Endothelial cell of umbilical vein (primary cell): ENCODE measurements around the gene STRBP. TPM values are rescaled to one million over a fixed set of nuclear protein-coding genes. Genes with fewer than 3 reads are reported as not detected.

Experiments
- BruUV-seq: library from RNA; stranded (reverse); fragments of 400-500 nt; replicated peaks from 2 replicates; lab custom pipeline; 2021; lab: Mats Ljungman, UMichigan
- CTCF ChIA-PET: fragments of 300-600, 350-600 bp; sonication (Branson Sonifier 250); formaldehyde crosslinking; loops from one replicate; lab custom pipeline; 2021; ENCODE audit warnings: antibody characterized with exemption, inconsistent platforms; lab: Charles Lee
- POLR2A ChIA-PET: fragments of 300-600, 350-600 bp; sonication (Branson Sonifier 250); formaldehyde crosslinking; loops from one replicate; lab custom pipeline; 2021; ENCODE audit warnings: antibody characterized with exemption, inconsistent platforms; lab: Charles Lee
- DNase-seq: peaks from one replicate; pipeline ENCODE4 v3.0.0-alpha.2; 2011; ENCODE audit warnings: low read depth, low spot score
- FAIRE-seq: peaks from 2 replicates; lab custom pipeline; 2011; peaks lifted over from hg19 to GRCh38; lab: Jason Lieb, UNC
- H2AFZ ChIP-seq: 2 replicates; pipeline ENCODE4 v1.6.0; 2012; ENCODE audit warnings: low read depth, low read length, control low read depth, inconsistent platforms
- H3K27ac ChIP-seq: 2 replicates; pipeline ENCODE4 v1.5.1; 2011; ENCODE audit warnings: low read depth, mild to moderate bottlenecking, control low read depth, low read length, moderate library complexity; ENCODE audit not compliant: insufficient read depth
- H3K27me3 ChIP-seq, 2 experiments: 2 replicates each; pipeline versions ENCODE4 v1.6.0 to v1.6.1; 2011; ENCODE audit warnings: low read length in 2 of 2, mixed read lengths in 1 of 2; ENCODE audit not compliant: control insufficient read depth in 2 of 2, insufficient read depth in 2 of 2
- H3K36me3 ChIP-seq, 2 experiments: 2 replicates in 1 of 2; 3 replicates in 1 of 2; pipeline ENCODE4 v1.5.1; 2011; ENCODE audit warnings: low read length in 2 of 2, mild to moderate bottlenecking in 1 of 2, moderate library complexity in 1 of 2; ENCODE audit not compliant: control insufficient read depth in 2 of 2, insufficient read depth in 2 of 2; ENCODE audit errors: extremely low read depth in 1 of 2
- H3K4me1 ChIP-seq: 3 replicates; pipeline ENCODE4 v1.5.1; 2011; ENCODE audit warnings: mild to moderate bottlenecking, low read length; ENCODE audit not compliant: control insufficient read depth, insufficient read depth; ENCODE audit errors: extremely low read depth
- H3K4me2 ChIP-seq: 2 replicates; pipeline ENCODE4 v1.6.1; 2011; ENCODE audit warnings: low read length, control low read depth, mixed read lengths; ENCODE audit not compliant: insufficient read depth
- H3K4me3 ChIP-seq, 3 experiments: fragments of 200-600 bp in 1 of 3; sonication (generic), shearing (Covaris generic) in 1 of 3; replicated peaks in 1 of 3; 2 replicates each; pipeline ENCODE4 v1.5.1; 2011 to 2016; ENCODE audit warnings: control low read depth in 3 of 3, low read length in 3 of 3, mild to moderate bottlenecking in 2 of 3, inconsistent platforms in 1 of 3, low read depth in 1 of 3, moderate library complexity in 1 of 3; ENCODE audit not compliant: insufficient read depth in 1 of 3
- H3K79me2 ChIP-seq: 2 replicates; pipeline ENCODE4 v1.6.0; 2012; ENCODE audit warnings: low read length, inconsistent platforms; ENCODE audit not compliant: control insufficient read depth, insufficient read depth
- H3K9ac ChIP-seq: replicated peaks from 2 replicates; pipeline ENCODE3; 2011; ENCODE audit warnings: low read length, control low read depth; ENCODE audit not compliant: insufficient read depth; ENCODE audit errors: extremely low read depth
- H3K9me1 ChIP-seq: replicated peaks from 3 replicates; pipeline ENCODE4 v1.6.0; 2011; ENCODE audit warnings: mild to moderate bottlenecking, low read length; ENCODE audit not compliant: control insufficient read depth, insufficient read depth; ENCODE audit errors: extremely low read depth
- H3K9me3 ChIP-seq: replicated peaks from 2 replicates; pipeline ENCODE4 v1.5.1; 2012; ENCODE audit warnings: low read length, inconsistent platforms; ENCODE audit not compliant: control insufficient read depth, insufficient read depth
- H4K20me1 ChIP-seq: replicated peaks from 2 replicates; pipeline ENCODE3; 2011; ENCODE audit warnings: mild to moderate bottlenecking, low read length; ENCODE audit not compliant: control insufficient read depth, insufficient read depth; ENCODE audit errors: extremely low read depth
- EZH2 ChIP-seq: IDR thresholded peaks from 2 replicates; pipeline ENCODE4 v1.6.1; 2012; ENCODE audit warnings: borderline replicate concordance, low read depth, mild to moderate bottlenecking, moderate library complexity, low read length, inconsistent platforms; ENCODE audit not compliant: severe bottlenecking
- FOS ChIP-seq: IDR thresholded peaks from 2 replicates; pipeline ENCODE4 v1.6.1; 2011; ENCODE audit warnings: mild to moderate bottlenecking, low read length, moderate library complexity, borderline replicate concordance; ENCODE audit not compliant: insufficient read depth
- GATA2 ChIP-seq: IDR thresholded peaks from 2 replicates; pipeline ENCODE4 v1.7.0; 2011; ENCODE audit warnings: low read depth, mild to moderate bottlenecking, moderate library complexity, mixed read lengths, low read length; ENCODE audit not compliant: insufficient read length, insufficient read depth
- JUN ChIP-seq: IDR thresholded peaks from 2 replicates; pipeline ENCODE4 v1.6.1; 2011; ENCODE audit warnings: borderline replicate concordance, low read depth; ENCODE audit not compliant: insufficient read length, insufficient read depth
- POLR2A ChIP-seq: IDR thresholded peaks from 2 replicates; pipeline ENCODE4 v1.6.1; 2012; ENCODE audit warnings: low read depth, mild to moderate bottlenecking, control low read depth, low read length
- POLR2AphosphoS5 ChIP-seq: IDR thresholded peaks from 2 replicates; pipeline ENCODE4 v1.6.1; 2012; ENCODE audit warnings: low read depth, mild to moderate bottlenecking, control low read depth, low read length, moderate library complexity; ENCODE audit not compliant: insufficient read depth
- dilution Hi-C: fragments of 300-500 bp; cut with MboI; formaldehyde crosslinking; loops from one replicate; pipeline ENCODE4 v1.15.0; 2019; ENCODE audit warnings: low sequenced_read_pairs; ENCODE audit not compliant: extremely low pct_ligation_motif_present
- intact Hi-C: fragments of 100-400 bp; cut with micrococcal nuclease; formaldehyde crosslinking; loops from one replicate; pipeline ENCODE4 v1.10.0; 2022
- polyA plus RNA-seq, 4 experiments: library from polyadenylated mRNA; depleted of rRNA in 3 of 4; stranded (reverse) in 3 of 4; unstranded in 1 of 4; fragments of >200 nt; gene quantifications; 2 replicates each; pipeline versions ENCODE4 v1.2.1 to v1.2.3, GENCODE V29; 2011 to 2012; ENCODE audit warnings: missing spikeins in 1 of 4
- total RNA-seq: library from RNA; stranded (reverse); gene quantifications from 2 replicates; pipeline ENCODE4 v1.2.3, GENCODE V29; 2021
- TF ChIP-seq, protein P1 (sequence below), 2 donors: IDR thresholded peaks; 1 replicate in 1 of 2; 2 replicates in 1 of 2; pipeline ENCODE4 v1.5.1; 2011; ENCODE audit warnings: low read length in 2 of 2, mild to moderate bottlenecking in 2 of 2, moderate library complexity in 2 of 2, control low read depth in 1 of 2, inconsistent platforms in 1 of 2, low read depth in 1 of 2; ENCODE audit not compliant: insufficient read depth in 1 of 2; ENCODE audit errors: extremely low read depth in 1 of 2

Gene STRBP
- total and polyA plus RNA-seq, 2 donors (not counting 3 experiments of a cell fraction or from before 2014, with no cell fraction given): 7.7 to 15.4 TPM

GRCh38 chr9:123194023-123194422, 74.4 kb downstream of the STRBP start:
- no peak overlapping the region for H3K4me3 ChIP-seq
- no peak for DNase-seq
- intact Hi-C loops (no loop called here), dilution Hi-C loops (no loop called here)
- H3K4me1 ChIP-seq: no peaks in the 10 kb centered on the region
- H3K4me2 ChIP-seq: no peak overlapping the region
- TF ChIP-seq POLR2A (no peak), GATA2 (no peak), FOS (no peak), POLR2AphosphoS5 (no peak), JUN (no peak), EZH2 (no peak)
- TF ChIP-seq, protein P1, sequence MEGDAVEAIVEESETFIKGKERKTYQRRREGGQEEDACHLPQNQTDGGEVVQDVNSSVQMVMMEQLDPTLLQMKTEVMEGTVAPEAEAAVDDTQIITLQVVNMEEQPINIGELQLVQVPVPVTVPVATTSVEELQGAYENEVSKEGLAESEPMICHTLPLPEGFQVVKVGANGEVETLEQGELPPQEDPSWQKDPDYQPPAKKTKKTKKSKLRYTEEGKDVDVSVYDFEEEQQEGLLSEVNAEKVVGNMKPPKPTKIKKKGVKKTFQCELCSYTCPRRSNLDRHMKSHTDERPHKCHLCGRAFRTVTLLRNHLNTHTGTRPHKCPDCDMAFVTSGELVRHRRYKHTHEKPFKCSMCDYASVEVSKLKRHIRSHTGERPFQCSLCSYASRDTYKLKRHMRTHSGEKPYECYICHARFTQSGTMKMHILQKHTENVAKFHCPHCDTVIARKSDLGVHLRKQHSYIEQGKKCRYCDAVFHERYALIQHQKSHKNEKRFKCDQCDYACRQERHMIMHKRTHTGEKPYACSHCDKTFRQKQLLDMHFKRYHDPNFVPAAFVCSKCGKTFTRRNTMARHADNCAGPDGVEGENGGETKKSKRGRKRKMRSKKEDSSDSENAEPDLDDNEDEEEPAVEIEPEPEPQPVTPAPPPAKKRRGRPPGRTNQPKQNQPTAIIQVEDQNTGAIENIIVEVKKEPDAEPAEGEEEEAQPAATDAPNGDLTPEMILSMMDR (IDR thresholded peaks at IDR 0.05; ENCODE audit: extremely low read depth in 1 of 2, insufficient read depth in 1 of 2, low read depth in 1 of 2, low read length in 2 of 2): no peak
- CTCF ChIA-PET: no interaction called here
- no peaks in the 10 kb centered on the region for H3K36me3 ChIP-seq
- no peaks in the 10 kb centered on the region for H3K9me3 ChIP-seq
- POLR2A ChIA-PET: no interaction called here
- no peaks in the 10 kb centered on the region for H3K27me3 ChIP-seq
- no peaks in the 10 kb centered on the region for H3K9me1 ChIP-seq
- no peak for FAIRE-seq
- H2AFZ ChIP-seq: no peak overlapping the region
- H3K27ac ChIP-seq: no peak overlapping the region
- H3K79me2 ChIP-seq: no peaks in the 10 kb centered on the region
- BruUV-seq: no TSS peak
- no peaks in the 10 kb centered on the region for H4K20me1 ChIP-seq
- H3K9ac ChIP-seq: no peak overlapping the region
